Measurements from ENCODE around the gene GAS7. TPM values are rescaled to one million over a fixed set of nuclear protein-coding genes. Genes with fewer than 3 reads are reported as not detected.
A peak's percentile ranks its signal among the peaks of the same experiment; 100 is the strongest.

GAS7 gene
- total RNA-seq, 1 donor from 2014 or later = 19.5 TPM

- TF ChIP-seq, protein P1, sequence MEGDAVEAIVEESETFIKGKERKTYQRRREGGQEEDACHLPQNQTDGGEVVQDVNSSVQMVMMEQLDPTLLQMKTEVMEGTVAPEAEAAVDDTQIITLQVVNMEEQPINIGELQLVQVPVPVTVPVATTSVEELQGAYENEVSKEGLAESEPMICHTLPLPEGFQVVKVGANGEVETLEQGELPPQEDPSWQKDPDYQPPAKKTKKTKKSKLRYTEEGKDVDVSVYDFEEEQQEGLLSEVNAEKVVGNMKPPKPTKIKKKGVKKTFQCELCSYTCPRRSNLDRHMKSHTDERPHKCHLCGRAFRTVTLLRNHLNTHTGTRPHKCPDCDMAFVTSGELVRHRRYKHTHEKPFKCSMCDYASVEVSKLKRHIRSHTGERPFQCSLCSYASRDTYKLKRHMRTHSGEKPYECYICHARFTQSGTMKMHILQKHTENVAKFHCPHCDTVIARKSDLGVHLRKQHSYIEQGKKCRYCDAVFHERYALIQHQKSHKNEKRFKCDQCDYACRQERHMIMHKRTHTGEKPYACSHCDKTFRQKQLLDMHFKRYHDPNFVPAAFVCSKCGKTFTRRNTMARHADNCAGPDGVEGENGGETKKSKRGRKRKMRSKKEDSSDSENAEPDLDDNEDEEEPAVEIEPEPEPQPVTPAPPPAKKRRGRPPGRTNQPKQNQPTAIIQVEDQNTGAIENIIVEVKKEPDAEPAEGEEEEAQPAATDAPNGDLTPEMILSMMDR (conservative IDR thresholded peaks at IDR 0.05) = no peak
- Mint-ChIP-seq H3K27me3 (peaks cover 42% of the 10 kb centered on the region), H3K27ac (no peak overlapping the region), H3K36me3 (peaks cover 7% of the 10 kb centered on the region), H3K4me1 (ENCODE audit: unreplicated experiment) (peaks cover 4% of the 10 kb centered on the region), H3K9me3 (peaks cover 5% of the 10 kb centered on the region), H3K4me3 (peak overlapping the region; percentile 84)
- no peak for DNase-seq (ENCODE audit: extremely low spot score, unreplicated experiment)
These were observed 2.2 kb upstream of the GAS7 start for GRCh38 chr17:10200645-10201044.

DNA sequence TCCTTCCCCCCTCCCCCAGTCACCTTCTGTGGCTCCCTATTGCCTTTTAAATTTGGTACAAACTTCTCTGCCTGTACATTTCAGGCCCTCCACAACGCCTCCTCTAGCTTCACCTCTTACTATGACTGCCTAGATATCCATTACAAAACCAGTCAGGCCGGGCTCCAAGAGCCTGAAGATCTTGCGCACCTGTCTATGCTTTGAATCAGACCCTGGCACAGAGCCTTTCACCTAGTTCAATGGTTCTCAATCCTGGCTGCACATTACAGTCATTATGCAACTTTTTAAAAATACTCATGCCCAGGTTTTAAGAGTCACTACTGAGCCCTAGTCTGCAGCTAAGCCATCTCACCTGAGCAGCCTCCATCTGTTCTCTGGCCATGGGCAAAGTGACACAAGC is 1.6 kb upstream of the GAS7 start:
- peaks cover 7% of the 10 kb centered on the region for H3K36me3 Mint-ChIP-seq
- TF ChIP-seq, protein P1 (conservative IDR thresholded peaks at IDR 0.05) = no peak
- peak overlapping the region; percentile 84 for H3K4me3 Mint-ChIP-seq
- no peak overlapping the region for H3K27ac Mint-ChIP-seq
- DNase-seq (ENCODE audit: extremely low spot score, unreplicated experiment) = no peak
- peaks cover 46% of the 10 kb centered on the region for H3K27me3 Mint-ChIP-seq
- H3K4me1 Mint-ChIP-seq (ENCODE audit: unreplicated experiment) = peaks cover 4% of the 10 kb centered on the region
- H3K9me3 Mint-ChIP-seq = peaks cover 5% of the 10 kb centered on the region

GRCh38 chr17:10197721-10198508 is 491 bp downstream of the GAS7 start:
- H3K4me1 Mint-ChIP-seq (ENCODE audit: unreplicated experiment) = peaks cover 4% of the 10 kb centered on the region
- H3K9me3 Mint-ChIP-seq = peaks cover 15% of the 10 kb centered on the region
- TF ChIP-seq, protein P1 (conservative IDR thresholded peaks at IDR 0.05) = no peak
- no peak overlapping the region for H3K27ac Mint-ChIP-seq
- peaks cover 11% of the 10 kb centered on the region for H3K36me3 Mint-ChIP-seq
- peak overlapping the region; percentile 76 for H3K4me3 Mint-ChIP-seq
- DNase-seq (ENCODE audit: extremely low spot score, unreplicated experiment) = peak; percentile 70
- H3K27me3 Mint-ChIP-seq = peaks cover 49% of the 10 kb centered on the region

- TF ChIP-seq, protein P1 (conservative IDR thresholded peaks at IDR 0.05) = no peak
- no peak for DNase-seq (ENCODE audit: extremely low spot score, unreplicated experiment)
- Mint-ChIP-seq H3K27ac (no peak overlapping the region), H3K4me1 (ENCODE audit: unreplicated experiment) (peaks cover 4% of the 10 kb centered on the region), H3K27me3 (peaks cover 49% of the 10 kb centered on the region), H3K4me3 (peak overlapping the region; percentile 73), H3K9me3 (peaks cover 15% of the 10 kb centered on the region), H3K36me3 (peaks cover 11% of the 10 kb centered on the region)
These were observed 1.1 kb downstream of the GAS7 start for GRCh38 chr17:10197362-10197720.

DNA sequence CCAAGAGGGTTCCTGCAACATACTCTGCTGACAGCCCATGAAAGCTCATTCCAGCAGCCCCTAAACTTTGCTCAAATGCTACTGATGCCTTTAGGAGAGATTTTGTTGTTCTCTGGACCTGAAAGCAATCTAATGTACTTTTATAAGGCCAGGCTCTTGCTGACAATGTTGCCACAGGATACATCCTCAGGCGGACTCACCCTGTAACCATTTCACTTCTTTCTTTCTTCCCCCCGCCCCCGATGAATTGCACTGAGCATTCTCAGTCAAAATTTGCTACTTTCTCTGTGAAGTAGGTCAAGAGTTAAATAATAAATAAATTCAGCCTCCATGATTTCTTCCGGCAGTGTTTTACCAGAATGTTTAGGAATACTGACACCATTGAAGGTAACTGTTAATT is 1.5 kb downstream of the GAS7 start:
- Mint-ChIP-seq H3K36me3 (peaks cover 11% of the 10 kb centered on the region), H3K4me3 (peak overlapping the region; percentile 60), H3K9me3 (peaks cover 15% of the 10 kb centered on the region), H3K27ac (no peak overlapping the region), H3K27me3 (peaks cover 49% of the 10 kb centered on the region), H3K4me1 (ENCODE audit: unreplicated experiment) (peaks cover 8% of the 10 kb centered on the region)
- no peak for DNase-seq (ENCODE audit: extremely low spot score, unreplicated experiment)
- TF ChIP-seq, protein P1 (conservative IDR thresholded peaks at IDR 0.05) = no peak

Data from type B pancreatic cell (in vitro differentiated cells).